Sigmoid colon (tissue), 7 donors: ENCODE data around the gene ZNHIT6. TPM values are rescaled to one million over a fixed set of nuclear protein-coding genes. Genes with fewer than 3 reads are reported as not detected.

Experiments used
- DNase-seq: peaks from one replicate; pipeline ENCODE4 v3.0.0-alpha.2; 2019
- H3K27ac ChIP-seq, 4 donors: fragments of 200-600 bp; sonication (generic); one replicate each; pipeline ENCODE4 v1.5.1; 2016 to 2019; ENCODE audit warnings: mild to moderate bottlenecking in 1 of 4
- H3K27me3 ChIP-seq, 3 donors: fragments of 200-600 bp; sonication (generic); one replicate each; pipeline ENCODE4 v1.5.1; 2019; ENCODE audit warnings: mild to moderate bottlenecking in 1 of 3
- H3K36me3 ChIP-seq, 4 donors: fragments of 200-600 bp; sonication (generic); one replicate each; pipeline ENCODE4 v1.5.1; 2016 to 2019
- H3K4me1 ChIP-seq, 4 donors: fragments of 200-600 bp; sonication (generic); one replicate each; pipeline ENCODE4 v1.5.1; 2017 to 2019
- H3K4me3 ChIP-seq, 4 donors: fragments of 200-600 bp; sonication (generic); one replicate each; pipeline ENCODE4 v1.5.1; 2017 to 2019; ENCODE audit warnings: mild to moderate bottlenecking in 2 of 4, moderate library complexity in 1 of 4
- H3K9me3 ChIP-seq, 4 donors: fragments of 200-600 bp in 3 of 4; sonication (generic) in 3 of 4; one replicate each; pipeline versions ENCODE4 v1.5.1 to v1.6.1; 2013 to 2019
- CTCF ChIP-seq, 4 experiments: fragments of 450-650 bp in 3 of 4; fragments of 200-600 bp in 1 of 4; IDR thresholded peaks; one replicate each; pipeline ENCODE4 v1.5.1; 2016 to 2019; ENCODE audit warnings: antibody characterized with exemption in 4 of 4, mild to moderate bottlenecking in 3 of 4, moderate library complexity in 2 of 4
- EP300 ChIP-seq, 4 donors: sonication (generic); formaldehyde crosslinking; IDR thresholded peaks; one replicate each; pipeline ENCODE4 v1.6.1; 2017; ENCODE audit warnings: antibody characterized with exemption in 4 of 4
- POLR2A ChIP-seq, 2 donors: fragments of 450-650 bp; IDR thresholded peaks; one replicate each; pipeline ENCODE4 v1.6.1; 2016; ENCODE audit warnings: antibody characterized with exemption in 2 of 2, mild to moderate bottlenecking in 2 of 2, moderate library complexity in 2 of 2
- POLR2AphosphoS5 ChIP-seq, 4 donors: sonication (generic); formaldehyde crosslinking; IDR thresholded peaks; one replicate each; pipeline ENCODE4 v1.6.1; 2017; ENCODE audit warnings: antibody characterized with exemption in 4 of 4
- WGBS, 2 donors: extraction: QIAGEN DNeasy Blood & Tissue Kit; methylation state at CpG; one replicate each; pipeline ENCODE4 v1.1.7; 2013; 5-methylcytosine and 5-hydroxymethylcytosine counted together
- intact Hi-C: fragments of 100-400 bp; cut with DNase I; formaldehyde crosslinking; loops from one replicate; pipeline ENCODE4 v1.15.1; 2023
- polyA plus RNA-seq, 3 donors: library from polyadenylated mRNA; stranded (reverse); fragments of 200-250 nt; gene quantifications; one replicate each; pipeline ENCODE4 v1.2.3, GENCODE V29; 2013
- total RNA-seq, 4 donors: library from RNA; depleted of rRNA; stranded (reverse); fragments of >200 nt; gene quantifications; one replicate each; pipeline ENCODE4 v1.1.0, GENCODE V29; 2016
- donor health status: healthy with polysubstance abuse.
- donor health status: Bipolar disorder and iron deficiency.
- donor health status: healthy.

ZNHIT6 gene
- total and polyA plus RNA-seq, 7 donors = 3.9 to 20.0 (median 12.5) TPM

DNA sequence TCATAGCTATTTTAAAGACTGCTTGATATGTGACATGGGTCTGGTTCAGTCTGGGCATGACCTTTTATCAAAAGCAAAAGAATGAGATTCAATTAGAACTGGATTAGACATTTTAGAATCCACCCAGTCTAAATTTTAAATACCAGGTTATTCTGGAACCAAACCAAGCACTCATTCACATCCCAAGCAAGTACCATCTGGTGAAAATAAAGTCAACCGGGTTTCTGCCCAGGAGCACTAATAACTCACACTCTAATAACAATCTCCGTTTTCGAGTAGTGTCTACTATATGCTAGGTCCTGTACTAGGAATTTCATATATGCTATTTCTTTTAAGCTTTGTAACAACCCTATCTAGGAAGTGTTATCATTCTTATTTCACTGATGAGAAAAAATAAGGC is 30.6 kb downstream of the ZNHIT6 start:
- TF ChIP-seq POLR2AphosphoS5 (IDR thresholded peaks at IDR 0.05) (no peak), EP300 (IDR thresholded peaks at IDR 0.05) (no peak), POLR2A (IDR thresholded peaks at IDR 0.05) (no peak), CTCF (IDR thresholded peaks at IDR 0.05) (no peak)
- intact Hi-C loops = no loop called here
- Histone ChIP-seq H3K9me3 (no peaks in the 10 kb centered on the region), H3K27me3 (no peaks in the 10 kb centered on the region), H3K4me3 (no peak overlapping the region), H3K27ac (no peak overlapping the region), H3K36me3 (peaks cover 0 to 48% (median 9%) of the 10 kb centered on the region in 4 donors), H3K4me1 (peaks cover 0 to 16% (median 2%) of the 10 kb centered on the region in 4 donors)
- no peak for DNase-seq
- 94 to 96% methylated on average over 3 of the region's 3 CpGs for WGBS, 2 donors

DNA sequence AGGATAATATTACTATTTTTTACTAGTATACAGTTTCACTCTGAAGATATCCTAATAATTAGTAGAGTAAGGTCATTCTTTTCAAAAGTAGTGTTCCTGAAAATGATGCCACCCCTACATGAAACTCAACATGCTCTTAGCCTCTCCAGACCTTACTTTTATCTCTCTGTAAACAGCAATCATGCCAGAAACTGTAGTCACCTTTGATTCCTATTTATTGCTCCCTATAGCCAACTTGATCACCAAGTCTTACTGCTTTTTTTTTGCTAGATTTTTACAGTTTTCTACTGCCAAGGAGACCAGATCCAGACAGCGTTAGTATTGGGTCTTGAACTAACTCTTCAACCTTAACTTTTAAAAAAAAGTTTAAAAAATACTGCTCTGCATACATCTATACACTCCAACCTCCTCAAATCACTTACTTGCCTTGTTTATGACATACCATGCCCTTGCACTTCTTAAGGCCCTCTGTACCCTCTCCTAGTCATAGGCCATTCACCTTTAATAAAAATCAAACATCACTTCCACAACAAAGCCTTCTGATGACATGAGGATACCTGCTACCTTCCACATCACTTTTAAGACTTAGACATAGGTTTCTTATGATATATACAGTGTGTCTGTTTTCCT is 36.1 kb downstream of the ZNHIT6 start:
- no peaks in the 10 kb centered on the region for H3K27me3 ChIP-seq
- peaks cover 0 to 40% (median 7%) of the 10 kb centered on the region in 4 donors for H3K36me3 ChIP-seq
- no peaks in the 10 kb centered on the region for H3K9me3 ChIP-seq
- no peak overlapping the region for H3K27ac ChIP-seq
- no peaks in the 10 kb centered on the region for H3K4me1 ChIP-seq
- DNase-seq = no peak
- WGBS, 2 donors = 24 to 67% methylated on average over 1 of the region's 1 CpG
- intact Hi-C loops = no loop called here
- H3K4me3 ChIP-seq = no peak overlapping the region
- TF ChIP-seq POLR2A (IDR thresholded peaks at IDR 0.05) (no peak), EP300 (IDR thresholded peaks at IDR 0.05) (no peak), POLR2AphosphoS5 (IDR thresholded peaks at IDR 0.05) (no peak), CTCF (IDR thresholded peaks at IDR 0.05) (no peak)

- no peak overlapping the region for H3K27ac ChIP-seq
- intact Hi-C loops = no loop called here
- no peaks in the 10 kb centered on the region for H3K27me3 ChIP-seq
- peaks cover 0 to 6% (median 3%) of the 10 kb centered on the region in 4 donors for H3K36me3 ChIP-seq
- H3K4me1 ChIP-seq = no peaks in the 10 kb centered on the region
- no peaks in the 10 kb centered on the region for H3K9me3 ChIP-seq
- TF ChIP-seq POLR2A (IDR thresholded peaks at IDR 0.05) = no peak
- TF ChIP-seq CTCF (IDR thresholded peaks at IDR 0.05) = no peak
- TF ChIP-seq EP300 (IDR thresholded peaks at IDR 0.05) = no peak
- TF ChIP-seq POLR2AphosphoS5 (IDR thresholded peaks at IDR 0.05) = no peak
- no peak for DNase-seq
- 94 to 98% methylated on average over 1 of the region's 1 CpG for WGBS, 2 donors
- H3K4me3 ChIP-seq = no peak overlapping the region
Measured at GRCh38 chr1:85665932-85666331, 42.3 kb downstream of the ZNHIT6 start.

DNA sequence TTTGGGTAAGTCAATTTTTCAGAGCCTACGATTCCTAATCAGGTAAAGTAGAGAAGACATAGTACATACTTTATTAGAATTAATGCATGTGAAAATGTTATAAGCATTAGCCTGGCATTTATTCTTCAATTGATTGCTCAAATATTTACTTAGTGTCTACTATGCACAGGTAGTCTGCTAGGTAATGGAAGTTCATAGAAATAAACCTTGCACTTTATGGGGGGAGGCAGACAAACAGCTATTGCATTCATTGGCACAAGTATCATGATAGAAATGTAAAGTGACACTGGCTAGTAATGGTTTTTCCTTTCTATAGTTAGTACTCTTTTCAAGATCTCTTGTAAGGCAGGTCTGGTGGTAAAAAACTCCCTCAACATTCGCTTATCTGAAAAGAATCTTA is 44.9 kb downstream of the ZNHIT6 start:
- Histone ChIP-seq H3K4me3 (no peak overlapping the region), H3K27ac (no peak overlapping the region), H3K4me1 (no peaks in the 10 kb centered on the region), H3K36me3 (peaks cover 0 to 6% (median 0%) of the 10 kb centered on the region in 4 donors), H3K27me3 (no peaks in the 10 kb centered on the region), H3K9me3 (no peaks in the 10 kb centered on the region)
- no peak for TF ChIP-seq POLR2A (IDR thresholded peaks at IDR 0.05)
- no peak for TF ChIP-seq CTCF (IDR thresholded peaks at IDR 0.05)
- no peak for TF ChIP-seq POLR2AphosphoS5 (IDR thresholded peaks at IDR 0.05)
- TF ChIP-seq EP300 (IDR thresholded peaks at IDR 0.05) = no peak
- DNase-seq = no peak
- WGBS, 2 donors = 89 to 96% methylated on average over 2 of the region's 2 CpGs
- intact Hi-C loops = no loop called here

DNA sequence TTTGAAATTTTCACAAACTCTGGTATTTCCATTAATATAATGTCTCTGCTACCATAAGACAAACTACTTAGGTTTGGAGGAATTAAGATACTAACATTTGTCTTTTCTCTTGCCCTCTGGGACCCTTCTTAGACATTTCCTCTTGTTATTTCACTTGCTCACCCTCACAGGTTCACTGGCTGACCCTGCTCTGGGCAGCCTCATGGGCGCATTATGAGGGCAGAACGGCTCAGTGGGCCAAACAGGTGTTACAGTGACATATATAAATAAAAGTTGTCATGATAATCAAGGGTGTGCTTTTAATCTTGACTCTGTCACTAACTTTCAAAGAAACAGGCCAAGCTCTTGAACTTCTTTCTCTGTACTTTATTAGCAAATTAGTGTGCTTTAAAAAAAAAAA is 46.5 kb downstream of the ZNHIT6 start:
- Histone ChIP-seq H3K4me3 (no peak overlapping the region), H3K4me1 (no peaks in the 10 kb centered on the region), H3K9me3 (no peaks in the 10 kb centered on the region), H3K36me3 (peaks cover 0 to 6% (median 0%) of the 10 kb centered on the region in 4 donors), H3K27me3 (no peaks in the 10 kb centered on the region), H3K27ac (no peak overlapping the region)
- TF ChIP-seq EP300 (IDR thresholded peaks at IDR 0.05) (no peak), POLR2A (IDR thresholded peaks at IDR 0.05) (no peak), CTCF (IDR thresholded peaks at IDR 0.05) (no peak), POLR2AphosphoS5 (IDR thresholded peaks at IDR 0.05) (no peak)
- no peak for DNase-seq
- intact Hi-C loops = no loop called here
- WGBS, 2 donors = 9 to 23% methylated on average over 2 of the region's 2 CpGs
